HL-60 (cell line): ENCODE measurements around the gene PLCH2.

Experiments used
- DNase-seq, 2 experiments: peaks; one replicate each; pipeline ENCODE4 v3.0.0-alpha.2; 2010 to 2020; ENCODE audit warnings: low read depth in 1 of 2, low spot score in 1 of 2
- H3K27ac ChIP-seq: fragments of 250-450 bp; sonication (Bioruptor Pico); replicated peaks from 2 replicates; pipeline ENCODE4 v1.5.1; 2020; ENCODE audit warnings: mild to moderate bottlenecking, moderate library complexity
- H3K27me3 ChIP-seq: fragments of 250-450 bp; sonication (Bioruptor Pico); 2 replicates; pipeline ENCODE4 v1.5.1; 2021; ENCODE audit warnings: mild to moderate bottlenecking, moderate library complexity; ENCODE audit not compliant: insufficient read depth, poor library complexity, severe bottlenecking
- H3K4me3 ChIP-seq: replicated peaks from 2 replicates; pipeline ENCODE4 v1.5.1; 2011; ENCODE audit warnings: mild to moderate bottlenecking, control low read depth, low read length; ENCODE audit not compliant: insufficient read depth
- GABPA ChIP-seq: IDR thresholded peaks from 2 replicates; pipeline ENCODE4 v1.6.1; 2012; ENCODE audit warnings: low read depth
- POLR2AphosphoS5 ChIP-seq: IDR thresholded peaks from 2 replicates; pipeline ENCODE4 v1.6.1; 2012; ENCODE audit warnings: low read depth
- SPI1 ChIP-seq: IDR thresholded peaks from 2 replicates; pipeline ENCODE4 v1.6.1; 2012; ENCODE audit warnings: low read depth, mild to moderate bottlenecking, borderline replicate concordance
- TF ChIP-seq, protein P1 (sequence below): IDR thresholded peaks from one replicate; pipeline ENCODE4 v1.5.1; 2011; ENCODE audit warnings: low read length, control low read depth, inconsistent platforms; ENCODE audit not compliant: insufficient read depth
- TF ChIP-seq, protein P2 (sequence below): IDR thresholded peaks from 2 replicates; pipeline ENCODE4 v1.6.1; 2012; ENCODE audit warnings: low read depth; ENCODE audit not compliant: insufficient replicate concordance

The PLCH2 gene

DNA sequence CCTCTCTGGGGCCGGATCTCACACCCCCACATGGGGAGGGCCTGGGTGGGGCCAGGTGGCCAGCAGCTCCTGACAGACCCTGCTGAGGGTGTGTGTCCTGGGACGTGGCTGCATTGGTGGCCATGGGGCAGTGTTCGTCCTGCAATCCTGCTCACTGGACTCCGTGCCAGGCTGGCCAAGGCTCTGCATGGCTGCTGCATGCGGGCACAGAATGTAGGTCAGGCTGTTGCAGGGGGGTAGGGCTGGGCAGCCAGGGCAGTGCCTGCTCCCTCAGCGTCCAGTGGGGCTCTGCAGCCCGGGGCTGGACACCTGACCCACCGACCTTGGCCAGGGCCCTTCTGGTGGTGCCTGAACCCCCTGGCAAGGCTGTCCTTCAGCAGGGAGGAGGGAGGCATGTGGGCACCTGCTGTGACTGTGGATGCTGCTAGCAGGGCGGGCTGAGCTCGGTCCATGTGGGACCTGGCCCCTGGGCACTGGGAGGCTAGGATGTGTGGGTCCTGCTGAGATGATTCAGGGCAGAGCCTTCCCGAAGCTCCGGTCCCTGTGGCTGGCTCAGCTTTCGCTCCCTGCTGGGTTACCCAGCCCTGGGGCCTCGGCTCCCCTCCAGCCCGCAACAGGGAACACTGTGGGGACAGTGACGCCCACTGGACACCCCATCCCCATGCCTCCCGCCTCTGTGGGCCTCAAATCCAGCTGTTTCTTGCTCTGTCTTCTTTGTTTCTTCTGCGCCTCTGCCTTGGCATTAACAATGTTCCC, 14.9 kb upstream of the PLCH2 start:
- H3K27me3 ChIP-seq = peaks cover 3% of the 10 kb centered on the region
- DNase-seq = no peak

DNA sequence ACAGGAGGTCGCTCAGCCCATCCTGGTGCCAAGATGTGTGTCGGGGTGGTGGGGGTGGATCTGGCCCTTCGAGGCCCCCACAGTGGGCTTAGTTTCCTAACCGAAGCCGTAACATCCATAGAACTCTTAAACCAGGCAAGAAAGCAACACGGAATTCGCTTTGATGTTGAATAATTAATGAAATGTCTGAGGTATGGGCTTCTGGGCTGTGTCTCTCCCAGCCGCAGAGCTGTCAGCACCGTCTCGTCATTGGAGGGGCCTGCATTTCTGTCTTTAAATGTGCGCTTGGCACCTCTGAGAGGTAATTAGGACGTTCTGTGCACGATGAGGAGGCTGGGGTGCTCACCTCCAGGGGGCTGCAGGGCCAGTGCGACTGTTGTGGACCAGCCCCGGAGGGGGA, 13.3 kb upstream of the PLCH2 start:
- Histone ChIP-seq H3K27ac (no peak overlapping the region), H3K27me3 (no peaks in the 10 kb centered on the region), H3K4me3 (no peak overlapping the region)
- no peak for DNase-seq
- TF ChIP-seq SPI1 = no peak
- no peak for TF ChIP-seq GABPA

More for the DNA sequence above, 14.9 kb upstream of the PLCH2 start:
- Histone ChIP-seq H3K4me3 (no peak overlapping the region), H3K27ac (no peak overlapping the region)
- TF ChIP-seq, protein P1, sequence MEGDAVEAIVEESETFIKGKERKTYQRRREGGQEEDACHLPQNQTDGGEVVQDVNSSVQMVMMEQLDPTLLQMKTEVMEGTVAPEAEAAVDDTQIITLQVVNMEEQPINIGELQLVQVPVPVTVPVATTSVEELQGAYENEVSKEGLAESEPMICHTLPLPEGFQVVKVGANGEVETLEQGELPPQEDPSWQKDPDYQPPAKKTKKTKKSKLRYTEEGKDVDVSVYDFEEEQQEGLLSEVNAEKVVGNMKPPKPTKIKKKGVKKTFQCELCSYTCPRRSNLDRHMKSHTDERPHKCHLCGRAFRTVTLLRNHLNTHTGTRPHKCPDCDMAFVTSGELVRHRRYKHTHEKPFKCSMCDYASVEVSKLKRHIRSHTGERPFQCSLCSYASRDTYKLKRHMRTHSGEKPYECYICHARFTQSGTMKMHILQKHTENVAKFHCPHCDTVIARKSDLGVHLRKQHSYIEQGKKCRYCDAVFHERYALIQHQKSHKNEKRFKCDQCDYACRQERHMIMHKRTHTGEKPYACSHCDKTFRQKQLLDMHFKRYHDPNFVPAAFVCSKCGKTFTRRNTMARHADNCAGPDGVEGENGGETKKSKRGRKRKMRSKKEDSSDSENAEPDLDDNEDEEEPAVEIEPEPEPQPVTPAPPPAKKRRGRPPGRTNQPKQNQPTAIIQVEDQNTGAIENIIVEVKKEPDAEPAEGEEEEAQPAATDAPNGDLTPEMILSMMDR = no peak

DNA sequence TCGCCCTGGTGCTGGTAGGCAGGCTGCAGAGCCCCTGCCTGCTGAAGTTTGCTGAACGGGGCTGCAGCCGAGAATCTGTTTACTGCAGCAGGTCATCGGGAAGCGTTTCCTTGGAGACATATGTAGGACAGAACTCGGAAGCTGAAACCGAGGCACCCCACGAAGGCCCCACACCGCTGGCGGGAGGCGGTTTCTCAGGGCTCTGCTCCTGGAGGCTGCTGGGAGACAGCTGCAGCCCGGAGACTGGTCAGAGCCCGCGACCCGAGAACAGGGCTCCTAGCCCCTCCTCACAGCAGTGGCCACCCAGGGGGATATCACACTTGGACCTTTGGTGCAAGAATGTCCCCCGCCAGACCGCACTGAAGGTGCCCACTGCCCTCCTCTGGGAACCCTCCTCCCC, 12.7 kb upstream of the PLCH2 start:
- H3K27me3 ChIP-seq = no peaks in the 10 kb centered on the region
- TF ChIP-seq SPI1 (no peak), POLR2AphosphoS5 (no peak), GABPA (no peak)
- TF ChIP-seq, protein P2, sequence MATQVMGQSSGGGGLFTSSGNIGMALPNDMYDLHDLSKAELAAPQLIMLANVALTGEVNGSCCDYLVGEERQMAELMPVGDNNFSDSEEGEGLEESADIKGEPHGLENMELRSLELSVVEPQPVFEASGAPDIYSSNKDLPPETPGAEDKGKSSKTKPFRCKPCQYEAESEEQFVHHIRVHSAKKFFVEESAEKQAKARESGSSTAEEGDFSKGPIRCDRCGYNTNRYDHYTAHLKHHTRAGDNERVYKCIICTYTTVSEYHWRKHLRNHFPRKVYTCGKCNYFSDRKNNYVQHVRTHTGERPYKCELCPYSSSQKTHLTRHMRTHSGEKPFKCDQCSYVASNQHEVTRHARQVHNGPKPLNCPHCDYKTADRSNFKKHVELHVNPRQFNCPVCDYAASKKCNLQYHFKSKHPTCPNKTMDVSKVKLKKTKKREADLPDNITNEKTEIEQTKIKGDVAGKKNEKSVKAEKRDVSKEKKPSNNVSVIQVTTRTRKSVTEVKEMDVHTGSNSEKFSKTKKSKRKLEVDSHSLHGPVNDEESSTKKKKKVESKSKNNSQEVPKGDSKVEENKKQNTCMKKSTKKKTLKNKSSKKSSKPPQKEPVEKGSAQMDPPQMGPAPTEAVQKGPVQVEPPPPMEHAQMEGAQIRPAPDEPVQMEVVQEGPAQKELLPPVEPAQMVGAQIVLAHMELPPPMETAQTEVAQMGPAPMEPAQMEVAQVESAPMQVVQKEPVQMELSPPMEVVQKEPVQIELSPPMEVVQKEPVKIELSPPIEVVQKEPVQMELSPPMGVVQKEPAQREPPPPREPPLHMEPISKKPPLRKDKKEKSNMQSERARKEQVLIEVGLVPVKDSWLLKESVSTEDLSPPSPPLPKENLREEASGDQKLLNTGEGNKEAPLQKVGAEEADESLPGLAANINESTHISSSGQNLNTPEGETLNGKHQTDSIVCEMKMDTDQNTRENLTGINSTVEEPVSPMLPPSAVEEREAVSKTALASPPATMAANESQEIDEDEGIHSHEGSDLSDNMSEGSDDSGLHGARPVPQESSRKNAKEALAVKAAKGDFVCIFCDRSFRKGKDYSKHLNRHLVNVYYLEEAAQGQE = no peak
- TF ChIP-seq, protein P1 = no peak
- no peak overlapping the region for H3K27ac ChIP-seq
- DNase-seq = no peak
- H3K4me3 ChIP-seq = no peak overlapping the region

DNA sequence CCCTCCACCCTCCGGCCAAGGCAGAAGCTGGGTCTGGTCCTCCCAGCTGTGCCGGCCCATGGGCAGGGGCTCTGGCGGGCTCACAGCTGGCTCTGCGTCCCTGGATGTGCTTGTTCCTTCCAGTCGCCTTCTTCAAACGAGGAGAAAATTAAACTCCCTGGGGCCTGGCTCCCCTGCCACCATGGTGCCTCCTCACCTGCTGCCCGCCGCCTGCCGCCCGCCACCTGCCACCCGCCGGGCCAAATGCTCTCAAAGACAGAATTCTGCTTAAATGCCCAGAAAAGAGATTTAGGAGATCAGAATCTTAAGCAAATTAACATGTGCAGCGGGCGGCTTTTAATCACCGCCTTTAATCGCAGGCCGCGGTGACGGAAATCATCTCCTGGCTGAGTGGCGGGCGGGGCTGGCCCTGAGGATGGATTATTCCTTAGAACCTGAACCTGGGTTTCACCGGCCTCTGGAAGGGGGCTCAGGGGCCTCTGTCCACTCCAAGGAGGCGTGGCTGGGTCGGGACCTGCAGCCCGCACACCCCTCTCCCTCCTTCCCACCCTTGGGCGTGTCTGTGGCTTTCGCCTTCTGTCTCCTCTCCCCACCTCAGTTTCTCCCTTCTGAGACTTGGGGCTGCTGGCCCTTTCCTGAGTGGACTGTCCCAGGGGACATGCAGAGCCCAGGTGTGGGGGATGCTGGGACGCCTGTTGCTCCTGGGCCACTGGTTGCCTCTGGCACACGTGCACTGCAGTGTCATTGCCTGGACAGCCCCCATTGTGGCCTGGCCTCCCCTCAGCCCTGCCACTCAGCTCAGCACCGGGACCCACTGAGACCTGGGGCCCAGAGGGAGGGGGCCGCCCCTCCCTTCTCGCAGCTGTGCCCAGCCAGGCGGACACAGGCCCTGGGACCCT, 10.5 kb upstream of the PLCH2 start:
- TF ChIP-seq, protein P2 = no peak
- TF ChIP-seq GABPA (no peak), POLR2AphosphoS5 (no peak), SPI1 (no peak)
- TF ChIP-seq, protein P1 = no peak
- H3K27ac ChIP-seq = no peak overlapping the region
- no peak for DNase-seq

More for the DNA sequence above, 10.5 kb upstream of the PLCH2 start:
- Histone ChIP-seq H3K27me3 (no peaks in the 10 kb centered on the region), H3K4me3 (no peak overlapping the region)
